Activated naive CD4-positive, alpha-beta T cell treated with anti-CD3 and anti-CD28 coated beads, Interleukin-2, amount 10 ng/mL, durations not matched to agents 7 days and 5 days (primary cell): Measurements from ENCODE around the gene SHISA3.
"Not testable (repeated sequence)": the region's sequence is repeated elsewhere in the genome, so short reads cannot be mapped to it uniquely, and the experiment has no call there.

Experiments
- CTCF ChIA-PET: fragments of 350-600 bp; sonication (Branson Sonifier 250); formaldehyde crosslinking; loops from one replicate; lab custom pipeline; 2021; ENCODE audit warnings: antibody characterized with exemption; lab: Charles Lee
- DNase-seq: peaks from one replicate; pipeline ENCODE4 v3.0.0-alpha.2; 2020
- H3K27ac Mint-ChIP-seq: one replicate; pipeline ENCODE4 v1.8.0; 2021; ENCODE audit warnings: mild to moderate bottlenecking, moderate library complexity, mixed read lengths
- H3K27me3 Mint-ChIP-seq: one replicate; pipeline ENCODE4 v1.8.0; 2021; ENCODE audit warnings: mild to moderate bottlenecking, mixed read lengths
- H3K36me3 Mint-ChIP-seq: one replicate; pipeline ENCODE4 v1.8.0; 2021; ENCODE audit warnings: mixed read lengths
- H3K4me1 Mint-ChIP-seq: one replicate; pipeline ENCODE4 v1.8.0; 2021; ENCODE audit warnings: mixed read lengths
- H3K4me3 Mint-ChIP-seq: one replicate; pipeline ENCODE4 v1.8.0; 2021; ENCODE audit warnings: mild to moderate bottlenecking, moderate library complexity, mixed read lengths
- H3K9me3 Mint-ChIP-seq: one replicate; pipeline ENCODE4 v1.8.0; 2021; ENCODE audit warnings: mixed read lengths

The SHISA3 gene

GRCh38 chr4:42371305-42372252, 25.7 kb upstream of the SHISA3 start:
- DNase-seq, result peak; percentile 26
- no peak overlapping the region for H3K4me3 Mint-ChIP-seq
- H3K4me1 Mint-ChIP-seq, result no peaks in the 10 kb centered on the region
- no peaks in the 10 kb centered on the region for H3K9me3 Mint-ChIP-seq
- H3K27me3 Mint-ChIP-seq, result no peaks in the 10 kb centered on the region
- CTCF ChIA-PET, result interaction anchor here (0.5 to 3.8 kb wide), 8 partner anchors 19 to 378 kb away, joined by 3 to 59 read pairs (median 3); no protein-coding TSS in a partner anchor
- H3K36me3 Mint-ChIP-seq, result no peaks in the 10 kb centered on the region
- no peak overlapping the region for H3K27ac Mint-ChIP-seq

DNA sequence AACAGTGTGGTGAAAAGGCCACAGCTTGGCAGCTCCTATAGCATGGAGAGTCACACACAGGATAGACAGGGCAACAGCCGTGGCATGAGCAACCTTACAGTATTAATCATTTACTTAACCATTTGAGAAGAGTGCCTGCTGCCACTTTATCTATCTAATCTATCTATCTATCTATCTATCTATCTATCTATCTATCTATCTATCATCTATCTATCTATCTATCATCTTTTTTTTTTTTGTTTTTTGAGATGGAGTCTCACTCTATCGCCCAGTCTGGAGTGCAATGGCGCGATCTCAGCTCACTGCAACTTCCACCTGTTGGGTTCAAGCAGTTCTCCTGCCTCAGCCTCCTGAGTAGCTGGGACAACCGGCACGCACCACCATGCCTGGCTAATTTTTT, 25.0 kb upstream of the SHISA3 start:
- not testable (repeated sequence) for H3K4me1 Mint-ChIP-seq, H3K27ac Mint-ChIP-seq
- CTCF ChIA-PET, result interaction anchor here (0.5 to 3.8 kb wide), 3 partner anchors 119 to 229 kb away, joined by 3 to 59 read pairs (median 4); no protein-coding TSS in a partner anchor

DNA sequence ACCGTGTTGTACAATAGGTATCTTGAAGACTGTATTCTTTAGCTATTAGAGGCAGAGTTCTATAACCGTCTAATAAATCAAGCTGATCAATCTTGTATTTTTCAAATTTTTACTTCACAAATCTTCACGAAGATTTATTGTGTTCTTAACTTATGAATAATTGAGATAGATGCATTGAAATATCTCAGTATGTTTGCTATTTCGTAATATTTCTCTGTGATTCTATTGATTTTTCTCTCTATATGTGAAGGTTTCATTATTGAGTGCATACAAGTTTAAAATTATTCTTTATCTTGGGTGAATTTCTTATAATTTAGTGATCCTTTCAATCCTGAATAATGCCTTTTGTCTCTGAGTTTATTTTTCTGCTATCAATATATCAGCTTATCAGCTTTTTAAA, 19.8 kb upstream of the SHISA3 start:
- Mint-ChIP-seq H3K4me1 (no peaks in the 10 kb centered on the region), H3K36me3 (no peaks in the 10 kb centered on the region), H3K27ac (no peak overlapping the region), H3K4me3 (no peak overlapping the region), H3K27me3 (no peaks in the 10 kb centered on the region), H3K9me3 (no peaks in the 10 kb centered on the region)
- no peak for DNase-seq
- CTCF ChIA-PET, result no interaction called here

More for the DNA sequence above, 25.0 kb upstream of the SHISA3 start:
- not testable (repeated sequence) for H3K4me3 Mint-ChIP-seq, H3K36me3 Mint-ChIP-seq, H3K27me3 Mint-ChIP-seq, DNase-seq, H3K9me3 Mint-ChIP-seq

DNA sequence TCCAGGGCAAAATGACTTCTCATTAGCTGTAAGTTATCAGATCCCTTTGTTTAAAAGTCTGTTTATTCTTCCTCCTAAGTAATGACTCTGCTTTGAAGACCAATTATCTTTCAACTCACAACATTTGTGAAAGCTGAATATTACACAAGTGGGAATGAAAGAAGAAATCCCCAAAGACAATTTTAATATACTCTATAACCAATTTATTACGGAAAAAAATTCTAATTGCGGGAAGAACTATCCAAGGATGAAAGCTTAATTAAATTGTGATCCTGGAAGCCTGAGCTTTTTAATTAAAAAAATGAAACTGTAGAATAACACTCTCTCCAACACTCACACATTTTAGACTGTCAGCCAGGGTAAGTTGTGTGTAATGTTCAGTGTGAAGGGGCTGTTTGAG, 15.6 kb upstream of the SHISA3 start:
- Mint-ChIP-seq H3K27ac (no peak overlapping the region), H3K4me3 (no peak overlapping the region), H3K27me3 (peaks cover 10% of the 10 kb centered on the region), H3K36me3 (no peaks in the 10 kb centered on the region), H3K4me1 (no peaks in the 10 kb centered on the region), H3K9me3 (no peaks in the 10 kb centered on the region)
- DNase-seq, result no peak
- CTCF ChIA-PET, result no interaction called here

GRCh38 chr4:42385516-42385915, 11.8 kb upstream of the SHISA3 start:
- CTCF ChIA-PET, result no interaction called here
- peaks cover 13% of the 10 kb centered on the region for H3K27me3 Mint-ChIP-seq
- no peaks in the 10 kb centered on the region for H3K36me3 Mint-ChIP-seq

GRCh38 chr4:42390622-42391354, 6.5 kb upstream of the SHISA3 start:
- H3K27ac Mint-ChIP-seq, result no peak overlapping the region
- DNase-seq, result no peak
- CTCF ChIA-PET, result interaction anchor here (1.4 kb wide), 1 partner anchor 19 kb away, joined by 4 read pairs; no protein-coding TSS in a partner anchor
- no peaks in the 10 kb centered on the region for H3K36me3 Mint-ChIP-seq
- H3K9me3 Mint-ChIP-seq, result no peaks in the 10 kb centered on the region
- H3K4me1 Mint-ChIP-seq, result no peaks in the 10 kb centered on the region
- H3K4me3 Mint-ChIP-seq, result no peak overlapping the region
- peaks cover 40% of the 10 kb centered on the region for H3K27me3 Mint-ChIP-seq

More at GRCh38 chr4:42385516-42385915, 11.8 kb upstream of the SHISA3 start:
- H3K9me3 Mint-ChIP-seq, result no peaks in the 10 kb centered on the region
- no peaks in the 10 kb centered on the region for H3K4me1 Mint-ChIP-seq
- H3K4me3 Mint-ChIP-seq, result no peak overlapping the region
- H3K27ac Mint-ChIP-seq, result no peak overlapping the region
- no peak for DNase-seq

GRCh38 chr4:42391355-42391664, 6.0 kb upstream of the SHISA3 start:
- Mint-ChIP-seq H3K4me1 (peaks cover 1% of the 10 kb centered on the region), H3K36me3 (no peaks in the 10 kb centered on the region), H3K9me3 (no peaks in the 10 kb centered on the region), H3K4me3 (no peak overlapping the region), H3K27ac (no peak overlapping the region), H3K27me3 (peaks cover 42% of the 10 kb centered on the region)
- CTCF ChIA-PET, result interaction anchor here (1.4 kb wide), 1 partner anchor 20 kb away, joined by 4 read pairs; no protein-coding TSS in a partner anchor
- DNase-seq, result no peak

DNA sequence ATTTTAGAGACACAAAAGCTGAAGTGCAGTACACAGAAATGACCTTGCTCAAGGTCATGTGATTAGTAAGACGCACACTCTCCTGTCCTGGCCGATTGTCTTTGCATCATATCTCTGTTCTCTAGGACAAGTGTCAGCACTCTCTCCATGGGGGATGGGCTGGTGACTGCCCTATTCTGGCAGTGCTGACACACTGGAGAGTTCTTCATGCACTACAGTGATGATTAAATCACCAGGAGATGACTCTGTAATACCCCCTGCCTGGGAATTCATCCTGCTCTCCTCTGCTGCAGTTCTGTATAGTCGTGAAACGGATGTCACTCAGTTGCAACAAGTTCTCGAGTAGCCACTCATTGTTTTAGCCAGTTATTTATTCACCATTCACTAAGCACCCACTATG, 5.3 kb upstream of the SHISA3 start:
- no peak for DNase-seq
- Mint-ChIP-seq H3K27me3 (peaks cover 42% of the 10 kb centered on the region), H3K4me3 (no peak overlapping the region), H3K4me1 (peaks cover 8% of the 10 kb centered on the region), H3K27ac (no peak overlapping the region), H3K36me3 (no peaks in the 10 kb centered on the region), H3K9me3 (no peaks in the 10 kb centered on the region)
- CTCF ChIA-PET, result no interaction called here

DNA sequence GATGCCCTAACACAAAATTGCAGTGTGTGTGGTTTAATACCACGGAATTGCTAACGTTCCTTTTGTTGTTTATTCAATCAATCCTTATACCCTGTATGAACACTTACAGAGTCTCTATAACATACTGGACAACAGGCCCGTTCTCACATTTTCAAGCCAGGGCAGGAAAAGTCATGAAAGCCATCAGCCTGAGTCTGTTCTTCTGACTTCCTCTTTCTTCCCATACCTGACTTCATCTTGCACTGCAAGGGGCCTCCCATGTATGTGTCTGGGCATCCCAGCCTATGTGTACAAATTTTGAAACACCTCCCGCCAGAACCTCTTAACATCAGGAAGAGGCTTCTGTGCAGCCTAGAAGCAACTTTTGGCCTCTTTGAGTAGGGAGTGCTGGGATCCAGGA, 4.9 kb upstream of the SHISA3 start:
- DNase-seq, result no peak
- CTCF ChIA-PET, result no interaction called here
- Mint-ChIP-seq H3K4me1 (peaks cover 12% of the 10 kb centered on the region), H3K27me3 (peaks cover 47% of the 10 kb centered on the region), H3K36me3 (no peaks in the 10 kb centered on the region), H3K27ac (no peak overlapping the region), H3K4me3 (no peak overlapping the region), H3K9me3 (no peaks in the 10 kb centered on the region)

DNA sequence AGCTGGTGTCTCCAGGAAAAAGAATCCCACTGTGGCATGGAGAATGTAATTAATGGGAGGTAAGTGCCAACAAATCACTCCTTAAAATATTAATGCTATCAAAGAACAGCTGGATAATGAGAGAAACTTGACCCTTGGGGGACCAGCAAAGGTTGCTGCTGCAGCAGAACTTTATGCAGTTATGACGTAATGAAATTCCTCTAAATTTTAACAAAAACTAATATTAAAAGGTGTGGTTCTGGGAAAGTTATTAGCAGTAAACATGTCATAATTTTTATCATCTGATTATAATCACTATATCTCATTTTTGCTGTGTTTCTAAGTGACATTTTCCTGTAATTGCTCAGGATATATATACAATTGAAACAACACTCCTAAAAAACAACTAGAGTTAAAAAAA, 1.7 kb upstream of the SHISA3 start:
- H3K4me1 Mint-ChIP-seq, result peaks cover 29% of the 10 kb centered on the region
- no peak for DNase-seq
- CTCF ChIA-PET, result no interaction called here
- H3K4me3 Mint-ChIP-seq, result no peak overlapping the region
- no peaks in the 10 kb centered on the region for H3K9me3 Mint-ChIP-seq
- H3K27ac Mint-ChIP-seq, result no peak overlapping the region
- no peaks in the 10 kb centered on the region for H3K36me3 Mint-ChIP-seq
- H3K27me3 Mint-ChIP-seq, result peaks cover 78% of the 10 kb centered on the region

DNA sequence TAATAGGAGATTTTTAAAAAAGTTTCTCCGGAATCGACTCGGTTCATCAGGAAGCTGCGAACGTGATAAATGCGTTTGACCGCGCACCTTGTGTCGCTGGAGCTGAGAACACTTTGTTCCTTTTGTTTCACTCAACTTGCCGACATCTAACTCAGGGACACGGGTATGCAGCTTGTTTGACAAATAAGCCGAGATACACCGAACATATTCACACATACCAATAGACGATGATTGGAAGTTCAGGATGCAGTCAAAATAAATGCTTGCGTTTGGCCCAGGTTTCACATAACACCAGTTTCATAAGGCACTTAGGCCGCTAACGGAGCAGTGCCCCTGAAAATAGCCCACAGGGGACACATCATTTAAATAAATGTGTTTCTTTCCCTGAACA, 932 bp upstream of the SHISA3 start:
- CTCF ChIA-PET, result interaction anchor here (0.7 kb wide), 1 partner anchor 14 kb away, joined by 3 read pairs; no protein-coding TSS in a partner anchor
- Mint-ChIP-seq H3K27me3 (peaks cover 82% of the 10 kb centered on the region), H3K4me3 (peak overlapping the region; percentile 77), H3K9me3 (no peaks in the 10 kb centered on the region), H3K4me1 (peaks cover 29% of the 10 kb centered on the region), H3K27ac (no peak overlapping the region), H3K36me3 (no peaks in the 10 kb centered on the region)
- no peak for DNase-seq

GRCh38 chr4:42397635-42398170, 415 bp downstream of the SHISA3 start:
- CTCF ChIA-PET, result no interaction called here
- Mint-ChIP-seq H3K27me3 (peaks cover 86% of the 10 kb centered on the region), H3K9me3 (no peaks in the 10 kb centered on the region), H3K27ac (no peak overlapping the region), H3K4me3 (peak overlapping the region; percentile 77), H3K4me1 (peaks cover 29% of the 10 kb centered on the region), H3K36me3 (no peaks in the 10 kb centered on the region)
- peak; percentile 32 for DNase-seq

DNA sequence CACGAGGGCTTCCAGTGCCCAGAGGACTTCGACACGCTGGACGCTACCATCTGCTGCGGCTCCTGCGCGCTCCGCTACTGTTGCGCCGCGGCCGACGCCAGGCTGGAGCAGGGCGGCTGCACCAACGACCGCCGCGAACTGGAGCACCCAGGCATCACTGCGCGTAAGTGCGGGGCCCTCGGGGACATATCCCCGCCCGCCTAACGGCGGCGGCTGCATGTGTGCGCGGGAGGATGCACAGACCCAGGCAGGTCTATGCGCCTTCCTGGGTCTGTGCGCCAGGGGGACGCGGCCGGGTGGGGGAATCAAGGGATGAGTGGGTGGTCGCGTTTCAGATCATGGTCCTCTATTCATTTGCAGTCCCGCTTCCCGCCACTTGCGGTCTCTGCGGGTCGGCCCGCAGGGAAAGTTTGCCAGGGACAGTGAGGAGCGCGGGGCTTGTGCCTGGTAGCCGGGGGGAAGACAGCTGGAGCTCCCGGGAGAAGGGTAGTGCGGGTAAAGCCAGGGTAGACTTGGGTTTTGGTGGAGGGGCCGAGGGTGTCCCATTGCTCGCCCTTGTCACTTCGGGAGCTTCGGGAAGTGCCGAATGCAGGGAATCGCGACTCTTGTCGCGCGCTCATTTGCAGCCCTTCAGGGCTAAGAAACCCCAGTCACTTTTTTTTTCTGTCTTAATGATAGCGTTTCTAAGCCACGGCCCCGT, 1.0 kb downstream of the SHISA3 start:
- Mint-ChIP-seq H3K27me3 (peaks cover 81% of the 10 kb centered on the region), H3K36me3 (no peaks in the 10 kb centered on the region), H3K4me1 (peaks cover 29% of the 10 kb centered on the region), H3K9me3 (no peaks in the 10 kb centered on the region), H3K27ac (no peak overlapping the region), H3K4me3 (peak overlapping the region; percentile 69)
- peak; percentile 45 for DNase-seq
- CTCF ChIA-PET, result no interaction called here

DNA sequence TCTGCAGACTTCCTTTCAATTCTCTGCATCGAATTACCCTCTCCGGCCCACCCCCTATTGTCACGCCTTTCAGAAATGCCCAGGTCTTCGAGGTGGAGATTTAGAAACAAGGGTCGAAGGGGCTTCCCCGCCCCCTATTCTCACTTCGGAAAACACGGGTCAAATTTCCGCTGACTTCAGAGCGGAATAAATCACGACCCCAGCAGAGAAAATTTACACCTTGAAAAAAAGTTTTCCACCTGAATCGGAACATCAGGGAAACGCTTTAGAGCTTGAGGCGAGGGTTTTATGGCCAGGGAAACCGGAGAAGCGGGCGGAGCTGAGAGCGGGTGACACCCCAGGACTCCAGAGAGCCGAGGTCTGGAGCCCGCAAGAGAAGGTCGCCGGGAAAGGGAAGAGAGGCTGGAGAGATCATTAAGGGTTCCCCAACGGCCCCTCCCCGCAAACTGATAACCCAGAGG, 1.6 kb downstream of the SHISA3 start:
- no peaks in the 10 kb centered on the region for H3K36me3 Mint-ChIP-seq
- peaks cover 77% of the 10 kb centered on the region for H3K27me3 Mint-ChIP-seq
- H3K9me3 Mint-ChIP-seq, result no peaks in the 10 kb centered on the region
- H3K27ac Mint-ChIP-seq, result no peak overlapping the region
- H3K4me3 Mint-ChIP-seq, result peak overlapping the region; percentile 69
- peaks cover 29% of the 10 kb centered on the region for H3K4me1 Mint-ChIP-seq
- no peak for DNase-seq
- CTCF ChIA-PET, result no interaction called here
